K562 (cell line): ENCODE data around the gene SLC26A8. TPM values are rescaled to one million over a fixed set of nuclear protein-coding genes. Genes with fewer than 3 reads are reported as not detected.

ENCODE experiments used
- ATAC-seq: fragments of 200-7000 bp; cut with Tn5 transposase; 3 replicates; pipeline ENCODE4 v1.9.1; 2020; ENCODE audit warnings: moderate library complexity
- BruUV-seq: library from RNA; stranded (reverse); fragments of 400-500 nt; replicated peaks from 2 replicates; lab custom pipeline; 2021; lab: Mats Ljungman, UMichigan
- CTCF ChIA-PET: fragments of 300-600 bp; formaldehyde crosslinking; extraction: SDS; loops from one replicate; lab custom pipeline; 2021; ENCODE audit warnings: low intra/inter-chr PET ratio; lab: Yijun Ruan, JAX
- POLR2A ChIA-PET: fragments of 300-600, 350-650 bp; sonication (Branson Sonifier 250); formaldehyde crosslinking; extraction: SDS; loops from one replicate; lab custom pipeline; 2021; ENCODE audit warnings: antibody characterized with exemption, inconsistent platforms; lab: Yijun Ruan, JAX
- DNase-seq, 4 experiments: peaks; one replicate each; pipeline versions ENCODE4 v3.0.0 to v3.0.0-alpha.2; 2011 to 2018; ENCODE audit warnings: low spot score in 3 of 4, mixed read lengths in 3 of 4; ENCODE audit errors: extremely low read depth in 1 of 4
- FAIRE-seq: peaks from 2 replicates; lab custom pipeline; 2011; peaks lifted over from hg19 to GRCh38; lab: Jason Lieb, UNC
- H2AFZ ChIP-seq: 2 replicates; pipeline ENCODE4 v1.6.0; 2011; ENCODE audit warnings: low read depth, low read length, control low read depth, inconsistent platforms
- H3K27ac ChIP-seq: fragments of 200-600 bp; 3 replicates; pipeline ENCODE4 v1.8.0; 2011; ENCODE audit warnings: low read depth, mild to moderate bottlenecking, control low read depth, inconsistent platforms, low read length, moderate library complexity, mixed read lengths; ENCODE audit errors: extremely low read depth
- H3K27me3 ChIP-seq, 2 experiments: fragments of 300-600 bp in 1 of 2; 2 replicates in 1 of 2; 3 replicates in 1 of 2; pipeline versions ENCODE4 v1.6.0 to v1.8.0; 2011; ENCODE audit warnings: inconsistent platforms in 2 of 2, low read length in 2 of 2, mild to moderate bottlenecking in 1 of 2, mixed read lengths in 1 of 2, moderate library complexity in 1 of 2; ENCODE audit not compliant: control insufficient read depth in 2 of 2, insufficient read depth in 2 of 2
- H3K36me3 ChIP-seq: fragments of 300-600 bp; 3 replicates; pipeline ENCODE4 v1.8.0; 2011; ENCODE audit warnings: mild to moderate bottlenecking, low read length, inconsistent platforms; ENCODE audit not compliant: control insufficient read depth, insufficient read depth
- H3K4me1 ChIP-seq, 2 experiments: fragments of 200-600 bp in 1 of 2; replicated peaks in 1 of 2; 2 replicates in 1 of 2; 3 replicates in 1 of 2; pipeline versions ENCODE4 v1.5.1 to v1.8.0; 2011; ENCODE audit warnings: inconsistent platforms in 2 of 2, low read length in 2 of 2, mild to moderate bottlenecking in 1 of 2, mixed read lengths in 1 of 2, moderate library complexity in 1 of 2; ENCODE audit not compliant: control insufficient read depth in 2 of 2, insufficient read depth in 2 of 2
- H3K4me2 ChIP-seq: 2 replicates; pipeline ENCODE4 v1.6.1; 2011; ENCODE audit warnings: low read length, control low read depth, inconsistent platforms, mixed read lengths; ENCODE audit not compliant: insufficient read depth
- H3K4me3 ChIP-seq: fragments of 200-600 bp; sonication (generic), shearing (Covaris generic); 2 replicates; pipeline ENCODE4 v1.5.1; 2016; ENCODE audit warnings: control low read depth, inconsistent platforms
- H3K79me2 ChIP-seq: fragments of 200-600 bp; 3 replicates; pipeline ENCODE4 v1.8.0; 2011; ENCODE audit warnings: low read length, inconsistent platforms; ENCODE audit not compliant: control insufficient read depth, insufficient read depth
- H3K9ac ChIP-seq, 2 experiments: 2 replicates each; pipeline versions ENCODE4 v1.6.0 to v1.6.1; 2011; ENCODE audit warnings: low read depth in 2 of 2, low read length in 2 of 2, control low read depth in 1 of 2, inconsistent platforms in 1 of 2, mild to moderate bottlenecking in 1 of 2, mixed read lengths in 1 of 2; ENCODE audit not compliant: insufficient read depth in 1 of 2
- H3K9me1 ChIP-seq: one replicate; pipeline ENCODE4 v1.6.0; 2011; ENCODE audit warnings: inconsistent platforms, mild to moderate bottlenecking, low read length, moderate library complexity; ENCODE audit not compliant: control insufficient read depth, insufficient read depth
- H3K9me3 ChIP-seq: replicated peaks from 2 replicates; pipeline ENCODE4 v1.5.1; 2011; ENCODE audit warnings: low read depth, low read length, inconsistent platforms; ENCODE audit not compliant: control insufficient read depth, insufficient read depth
- H4K20me1 ChIP-seq: replicated peaks from 2 replicates; pipeline ENCODE4 v1.6.1; 2011; ENCODE audit warnings: low read length, inconsistent platforms, mixed read lengths; ENCODE audit not compliant: control insufficient read depth, insufficient read depth
- CEBPG ChIP-seq, 3 experiments: fragments of 200-800 bp in 1 of 3; sonication (Bioruptor generic) in 1 of 3; sonication (generic) in 1 of 3; formaldehyde crosslinking in 1 of 3; IDR thresholded peaks in 2 of 3; conservative IDR thresholded peaks in 1 of 3; 2 replicates each; pipeline versions ENCODE4 v1.6.1 to v1.8.0; 2016 to 2022; ENCODE audit warnings: missing compliant biosample characterization in 2 of 3, missing genetic modification characterization in 2 of 3, mild to moderate bottlenecking in 1 of 3, missing genetic modification reagents in 1 of 3
- IRF2 ChIP-seq: sonication (generic); formaldehyde crosslinking; IDR thresholded peaks from 2 replicates; pipeline ENCODE4 v1.8.1; 2022; ENCODE audit warnings: mild to moderate bottlenecking, missing genetic modification reagents
- MYNN ChIP-seq, 2 experiments: sonication (generic); formaldehyde crosslinking in 1 of 2; IDR thresholded peaks; 2 replicates each; pipeline versions ENCODE4 v1.5.0 to v1.6.1; 2016 to 2020; ENCODE audit warnings: antibody characterized with exemption in 1 of 2, missing genetic modification reagents in 1 of 2
- NR1H2 ChIP-seq: sonication (generic); formaldehyde crosslinking; IDR thresholded peaks from 2 replicates; pipeline ENCODE4 v1.4.0; 2020; ENCODE audit warnings: mild to moderate bottlenecking, missing genetic modification reagents
- NR3C1 ChIP-seq: sonication (generic); formaldehyde crosslinking; IDR thresholded peaks from 2 replicates; pipeline ENCODE4 v1.8.1; 2022; ENCODE audit warnings: missing genetic modification reagents
- POLR2AphosphoS2 ChIP-seq: IDR thresholded peaks from 2 replicates; pipeline ENCODE4 v1.6.1; 2012; ENCODE audit warnings: low read length, improper control_type of control experiment
- RB1 ChIP-seq: fragments of 450-650 bp; IDR thresholded peaks from 2 replicates; pipeline ENCODE4 v1.6.1; 2017; ENCODE audit warnings: low read depth, mild to moderate bottlenecking
- SAFB2 ChIP-seq: fragments of 200-400 bp; formaldehyde crosslinking; IDR thresholded peaks from 2 replicates; pipeline ENCODE4 v1.6.1; 2018; ENCODE audit warnings: borderline replicate concordance, low read length, low read depth, moderate library complexity; ENCODE audit not compliant: severe bottlenecking
- SP1 ChIP-seq: sonication (generic); formaldehyde crosslinking; IDR thresholded peaks from 2 replicates; pipeline ENCODE4 v1.8.1; 2022; ENCODE audit warnings: mild to moderate bottlenecking, missing genetic modification reagents
- ZEB2 ChIP-seq: fragments of 450-650 bp; IDR thresholded peaks from 2 replicates; pipeline ENCODE4 v1.6.1; 2016
- ZNF3 ChIP-seq: fragments of 250-450 bp; sonication (Bioruptor Pico); IDR thresholded peaks from 2 replicates; pipeline ENCODE4 v1.5.0; 2021; ENCODE audit warnings: mild to moderate bottlenecking, moderate library complexity
- ZNF316 ChIP-seq: fragments of 450-650 bp; IDR thresholded peaks from 2 replicates; pipeline ENCODE4 v1.6.1; 2016
- ZNF507 ChIP-seq: conservative IDR thresholded peaks from 2 replicates; pipeline ENCODE4 v1.6.1; 2017; ENCODE audit warnings: missing genetic modification characterization, missing compliant biosample characterization
- WGBS: fragments of 100-300 bp; shearing (Covaris generic); methylation state at CpG from one replicate; pipeline ENCODE4 v1.1.6; 2016; ENCODE audit warnings: low coverage, mixed read lengths; ENCODE audit not compliant: insufficient coverage; ENCODE audit errors: missing lambda C conversion rate; 5-methylcytosine and 5-hydroxymethylcytosine counted together
- in situ Hi-C: fragments of 300-500 bp; cut with MboI; formaldehyde crosslinking; loops from 4 replicates; pipeline ENCODE4 v1.15.0; 2018; ENCODE audit warnings: inconsistent platforms, mixed read lengths
- intact Hi-C: fragments of 100-400 bp; cut with micrococcal nuclease; formaldehyde crosslinking; loops from 2 replicates; pipeline ENCODE4 v1.14.2; 2022
- polyA plus RNA-seq, 8 experiments: library from polyadenylated mRNA; depleted of rRNA in 4 of 8; stranded (reverse) in 5 of 8; unstranded in 3 of 8; fragments of >200 nt; fragmentation: Nextera tagmentation in 2 of 8; fragmentation: Illumina TruSeq in 1 of 8; extraction: Ambion mirVana in 2 of 8; extraction: Trizol in 1 of 8; gene quantifications; 2 replicates each; pipeline versions ENCODE4 v1.2.1 to v1.2.3, GENCODE V29; 2011 to 2014; ENCODE audit warnings: inconsistent platforms in 1 of 8, missing spikeins in 1 of 8
- total RNA-seq, 7 experiments: library from RNA; depleted of rRNA in 6 of 7; stranded (reverse); fragments of >200 nt in 6 of 7; fragmentation: Illumina TruSeq in 2 of 7; extraction: Trizol in 2 of 7; gene quantifications; 2 replicates each; pipeline versions ENCODE4 v1.2.1 to v1.2.3, GENCODE V29; 2011 to 2021; ENCODE audit warnings: low replicate concordance in 1 of 7
- TF ChIP-seq, protein P1 (sequence below): fragments of 200-800 bp; sonication (Bioruptor generic); IDR thresholded peaks from 2 replicates; pipeline ENCODE4 v1.6.1; 2017; ENCODE audit warnings: missing genetic modification characterization, missing compliant biosample characterization
- TF ChIP-seq, protein P2 (sequence below), 2 experiments: fragments of 450-650 bp in 1 of 2; IDR thresholded peaks; 2 replicates each; pipeline ENCODE4 v1.6.1; 2011 to 2017; ENCODE audit warnings: low read depth in 2 of 2, antibody characterized with exemption in 1 of 2, borderline replicate concordance in 1 of 2, low read length in 1 of 2, mild to moderate bottlenecking in 1 of 2, mixed read lengths in 1 of 2; ENCODE audit not compliant: control insufficient read depth in 1 of 2
- TF ChIP-seq, protein P3 (sequence below): fragments of 450-650 bp; formaldehyde crosslinking; IDR thresholded peaks from 2 replicates; pipeline ENCODE4 v1.4.0; 2020; ENCODE audit warnings: mild to moderate bottlenecking

SLC26A8 gene
- total and polyA plus RNA-seq, 9 of the 15 experiments (the other 6 are each of a cell fraction or from before 2014, with no cell fraction given): not detected

DNA sequence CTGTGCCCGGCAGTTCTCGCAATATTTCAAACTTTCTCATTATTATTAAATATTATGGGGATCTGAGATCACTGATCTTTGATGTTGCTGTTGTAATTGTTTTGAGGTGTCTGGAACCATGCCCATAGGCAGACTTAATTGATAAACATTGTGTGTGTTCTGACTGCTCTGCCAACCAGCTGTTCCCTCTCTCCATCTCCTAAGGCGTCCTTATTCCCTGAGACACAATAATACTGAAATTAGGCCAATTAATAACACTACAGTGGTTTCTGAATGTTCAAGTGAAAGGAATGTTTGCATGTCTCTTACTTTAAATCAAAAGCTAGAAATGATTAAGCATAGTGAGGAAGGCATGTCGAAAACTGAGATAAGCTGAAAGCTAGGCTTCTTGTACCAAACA is 10.8 kb upstream of the SLC26A8 start:
- Histone ChIP-seq H3K79me2 (peaks cover 90% of the 10 kb centered on the region), H2AFZ (no peak overlapping the region), H3K36me3 (no peaks in the 10 kb centered on the region; the same call in 2 of the 3 replicates), H4K20me1 (peaks cover 18% of the 10 kb centered on the region), H3K9me1 (no peaks in the 10 kb centered on the region), H3K4me1 (peaks cover 7 to 16% of the 10 kb centered on the region in 2 experiments; a peak in 4 of 5 replicates), H3K4me2 (no peak overlapping the region), H3K9ac (no peak overlapping the region), H3K27me3 (no peaks in the 10 kb centered on the region), H3K9me3 (no peaks in the 10 kb centered on the region), H3K27ac (no peak overlapping the region), H3K4me3 (no peak overlapping the region)
- DNase-seq (no peak), FAIRE-seq (no peak), ATAC-seq (no peak)
- POLR2A ChIA-PET: interaction anchor here (0.8 to 0.9 kb wide), 2 partner anchors 9 to 183 kb away, joined by 3 read pairs; no protein-coding TSS in a partner anchor
- in situ Hi-C loops: no loop called here
- no TSS peak for BruUV-seq
- CTCF ChIA-PET: interaction anchor here (0.7 kb wide), 1 partner anchor 504 kb away, joined by 5 read pairs; no protein-coding TSS in a partner anchor
- 82% methylated on average over 4 of the region's 4 CpGs for WGBS
- intact Hi-C loops: no loop called here
- TF ChIP-seq, protein P1, sequence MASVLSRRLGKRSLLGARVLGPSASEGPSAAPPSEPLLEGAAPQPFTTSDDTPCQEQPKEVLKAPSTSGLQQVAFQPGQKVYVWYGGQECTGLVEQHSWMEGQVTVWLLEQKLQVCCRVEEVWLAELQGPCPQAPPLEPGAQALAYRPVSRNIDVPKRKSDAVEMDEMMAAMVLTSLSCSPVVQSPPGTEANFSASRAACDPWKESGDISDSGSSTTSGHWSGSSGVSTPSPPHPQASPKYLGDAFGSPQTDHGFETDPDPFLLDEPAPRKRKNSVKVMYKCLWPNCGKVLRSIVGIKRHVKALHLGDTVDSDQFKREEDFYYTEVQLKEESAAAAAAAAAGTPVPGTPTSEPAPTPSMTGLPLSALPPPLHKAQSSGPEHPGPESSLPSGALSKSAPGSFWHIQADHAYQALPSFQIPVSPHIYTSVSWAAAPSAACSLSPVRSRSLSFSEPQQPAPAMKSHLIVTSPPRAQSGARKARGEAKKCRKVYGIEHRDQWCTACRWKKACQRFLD (CRISPR knock-in tag): no peak
- no peak for TF ChIP-seq SP1 (CRISPR knock-in tag)
- TF ChIP-seq MYNN (IDR thresholded peaks at IDR 0.05): no peak
- TF ChIP-seq MYNN (CRISPR knock-in tag; IDR thresholded peaks at IDR 0.05): no peak
- TF ChIP-seq RB1: no peak
- TF ChIP-seq POLR2AphosphoS2: no peak
- TF ChIP-seq, protein P2, sequence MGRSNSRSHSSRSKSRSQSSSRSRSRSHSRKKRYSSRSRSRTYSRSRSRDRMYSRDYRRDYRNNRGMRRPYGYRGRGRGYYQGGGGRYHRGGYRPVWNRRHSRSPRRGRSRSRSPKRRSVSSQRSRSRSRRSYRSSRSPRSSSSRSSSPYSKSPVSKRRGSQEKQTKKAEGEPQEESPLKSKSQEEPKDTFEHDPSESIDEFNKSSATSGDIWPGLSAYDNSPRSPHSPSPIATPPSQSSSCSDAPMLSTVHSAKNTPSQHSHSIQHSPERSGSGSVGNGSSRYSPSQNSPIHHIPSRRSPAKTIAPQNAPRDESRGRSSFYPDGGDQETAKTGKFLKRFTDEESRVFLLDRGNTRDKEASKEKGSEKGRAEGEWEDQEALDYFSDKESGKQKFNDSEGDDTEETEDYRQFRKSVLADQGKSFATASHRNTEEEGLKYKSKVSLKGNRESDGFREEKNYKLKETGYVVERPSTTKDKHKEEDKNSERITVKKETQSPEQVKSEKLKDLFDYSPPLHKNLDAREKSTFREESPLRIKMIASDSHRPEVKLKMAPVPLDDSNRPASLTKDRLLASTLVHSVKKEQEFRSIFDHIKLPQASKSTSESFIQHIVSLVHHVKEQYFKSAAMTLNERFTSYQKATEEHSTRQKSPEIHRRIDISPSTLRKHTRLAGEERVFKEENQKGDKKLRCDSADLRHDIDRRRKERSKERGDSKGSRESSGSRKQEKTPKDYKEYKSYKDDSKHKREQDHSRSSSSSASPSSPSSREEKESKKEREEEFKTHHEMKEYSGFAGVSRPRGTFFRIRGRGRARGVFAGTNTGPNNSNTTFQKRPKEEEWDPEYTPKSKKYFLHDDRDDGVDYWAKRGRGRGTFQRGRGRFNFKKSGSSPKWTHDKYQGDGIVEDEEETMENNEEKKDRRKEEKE (IDR thresholded peaks at IDR 0.05; ENCODE audit: borderline replicate concordance in 1 of 2, control insufficient read depth in 1 of 2, low read depth in 2 of 2, low read length in 1 of 2): no peak
- TF ChIP-seq ZEB2: no peak
- no peak for TF ChIP-seq CEBPG (CRISPR knock-in tag; IDR thresholded peaks at IDR 0.05)
- no peak for TF ChIP-seq CEBPG (tag; conservative IDR thresholded peaks at IDR 0.05 in 1 of 2, IDR thresholded peaks at IDR 0.05 in 1 of 2)
- TF ChIP-seq ZNF316: no peak
- no peak for TF ChIP-seq ZNF3 (CRISPR knock-in tag)
- no peak for TF ChIP-seq ZNF507 (tag)
- no peak for TF ChIP-seq SAFB2
- TF ChIP-seq NR3C1 (CRISPR knock-in tag): no peak
- no peak for TF ChIP-seq IRF2
- TF ChIP-seq, protein P3, sequence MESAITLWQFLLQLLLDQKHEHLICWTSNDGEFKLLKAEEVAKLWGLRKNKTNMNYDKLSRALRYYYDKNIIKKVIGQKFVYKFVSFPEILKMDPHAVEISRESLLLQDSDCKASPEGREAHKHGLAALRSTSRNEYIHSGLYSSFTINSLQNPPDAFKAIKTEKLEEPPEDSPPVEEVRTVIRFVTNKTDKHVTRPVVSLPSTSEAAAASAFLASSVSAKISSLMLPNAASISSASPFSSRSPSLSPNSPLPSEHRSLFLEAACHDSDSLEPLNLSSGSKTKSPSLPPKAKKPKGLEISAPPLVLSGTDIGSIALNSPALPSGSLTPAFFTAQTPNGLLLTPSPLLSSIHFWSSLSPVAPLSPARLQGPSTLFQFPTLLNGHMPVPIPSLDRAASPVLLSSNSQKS (CRISPR knock-in tag): no peak
- no peak for TF ChIP-seq NR1H2 (CRISPR knock-in tag)
